Right atrium auricular region (tissue), 2 donors: ENCODE measurements around the gene RAB20. TPM values are rescaled to one million over a fixed set of nuclear protein-coding genes. Genes with fewer than 3 reads are reported as not detected.
A peak's percentile ranks its signal among the peaks of the same experiment; 100 is the strongest.

Experiments
- DNase-seq: peaks from one replicate; pipeline ENCODE4 v3.0.0-alpha.2; 2019; ENCODE audit warnings: low spot score
- H3K27ac ChIP-seq, 2 donors: fragments of 200-600 bp; sonication (generic); 1 replicate in 1 of 2; 2 replicates in 1 of 2; pipeline ENCODE4 v1.5.1; 2016 to 2019
- H3K27me3 ChIP-seq, 2 donors: fragments of 200-600 bp; sonication (generic); one replicate each; pipeline versions ENCODE4 v1.5.1 to v1.6.0; 2017 to 2019
- H3K36me3 ChIP-seq: fragments of 200-600 bp; sonication (generic); one replicate; pipeline ENCODE4 v1.5.1; 2016
- H3K4me1 ChIP-seq, 2 donors: fragments of 200-600 bp; sonication (generic); one replicate each; pipeline versions ENCODE4 v1.5.1 to v1.6.0; 2017 to 2019
- H3K4me3 ChIP-seq, 2 donors: fragments of 200-600 bp; sonication (generic); 1 replicate in 1 of 2; 2 replicates in 1 of 2; pipeline ENCODE4 v1.5.1; 2017 to 2019; ENCODE audit warnings: mild to moderate bottlenecking in 1 of 2, moderate library complexity in 1 of 2
- H3K9me3 ChIP-seq, 2 donors: fragments of 200-600 bp; sonication (generic); one replicate each; pipeline ENCODE4 v1.5.1; 2019
- CTCF ChIP-seq, 2 donors: fragments of 200-600 bp; sonication (generic); IDR thresholded peaks; one replicate each; pipeline ENCODE4 v1.5.1; 2019; ENCODE audit warnings: antibody characterized with exemption in 2 of 2
- total RNA-seq, 2 donors: library from RNA; depleted of rRNA; stranded (reverse); fragments of >200 nt; gene quantifications; one replicate each; pipeline ENCODE4 v1.1.0, GENCODE V29; 2016

RAB20 gene
- total RNA-seq, 2 donors from 2014 or later, result 10.8 to 15.7 TPM

GRCh38 chr13:110578363-110578762 is 16.8 kb upstream of the RAB20 start:
- Histone ChIP-seq H3K9me3 (no peaks in the 10 kb centered on the region), H3K36me3 (no peaks in the 10 kb centered on the region), H3K27ac (no peak overlapping the region), H3K4me3 (no peak overlapping the region), H3K4me1 (peaks cover 0 to 14% of the 10 kb centered on the region in 2 donors), H3K27me3 (no peaks in the 10 kb centered on the region)
- no peak for TF ChIP-seq CTCF (IDR thresholded peaks at IDR 0.05)
- no peak for DNase-seq

- TF ChIP-seq CTCF (IDR thresholded peaks at IDR 0.05), result no peak
- Histone ChIP-seq H3K27me3 (no peaks in the 10 kb centered on the region), H3K4me3 (no peak overlapping the region), H3K4me1 (peaks cover 0 to 14% of the 10 kb centered on the region in 2 donors), H3K27ac (no peak overlapping the region), H3K9me3 (no peaks in the 10 kb centered on the region), H3K36me3 (no peaks in the 10 kb centered on the region)
- no peak for DNase-seq
Observed at GRCh38 chr13:110576736-110577476, 15.4 kb upstream of the RAB20 start.

GRCh38 chr13:110576070-110576394 is 14.5 kb upstream of the RAB20 start:
- Histone ChIP-seq H3K4me3 (no peak overlapping the region), H3K27ac (no peak overlapping the region), H3K9me3 (no peaks in the 10 kb centered on the region), H3K27me3 (no peaks in the 10 kb centered on the region), H3K36me3 (no peaks in the 10 kb centered on the region), H3K4me1 (peaks cover 0 to 14% of the 10 kb centered on the region in 2 donors)
- no peak for TF ChIP-seq CTCF (IDR thresholded peaks at IDR 0.05)
- no peak for DNase-seq

- H3K4me1 ChIP-seq, result peaks cover 0 to 14% of the 10 kb centered on the region in 2 donors
- TF ChIP-seq CTCF (IDR thresholded peaks at IDR 0.05), result peak in 1 of 2 donors; percentile 18
- no peak for DNase-seq
- H3K4me3 ChIP-seq, result no peak overlapping the region
- no peaks in the 10 kb centered on the region for H3K27me3 ChIP-seq
- H3K9me3 ChIP-seq, result no peaks in the 10 kb centered on the region
- no peak overlapping the region for H3K27ac ChIP-seq
- no peaks in the 10 kb centered on the region for H3K36me3 ChIP-seq
Observed at GRCh38 chr13:110575322-110576069, 14.0 kb upstream of the RAB20 start.

GRCh38 chr13:110574161-110574560 is 12.6 kb upstream of the RAB20 start:
- no peaks in the 10 kb centered on the region for H3K36me3 ChIP-seq
- peaks cover 0 to 14% of the 10 kb centered on the region in 2 donors for H3K4me1 ChIP-seq
- H3K27ac ChIP-seq, result no peak overlapping the region
- H3K27me3 ChIP-seq, result no peaks in the 10 kb centered on the region
- TF ChIP-seq CTCF (IDR thresholded peaks at IDR 0.05), result no peak
- DNase-seq, result no peak
- no peak overlapping the region for H3K4me3 ChIP-seq
- H3K9me3 ChIP-seq, result no peaks in the 10 kb centered on the region
